Stimulated activated CD4-positive, alpha-beta T cell treated with anti-CD3 and anti-CD28 coated beads, TNF-alpha, amount 100 ng/mL, for 24 hours (primary cell): ENCODE results near the gene RAB5B.
A peak's percentile ranks its signal among the peaks of the same experiment; 100 is the strongest.
"Not testable (repeated sequence)": the region's sequence is repeated elsewhere in the genome, so short reads cannot be mapped to it uniquely, and the experiment has no call there.

ENCODE experiments used
- DNase-seq, 3 experiments: peaks; one replicate each; pipeline ENCODE4 v3.0.0-alpha.2; 2020; ENCODE audit warnings: low read depth in 3 of 3

Gene RAB5B

DNA sequence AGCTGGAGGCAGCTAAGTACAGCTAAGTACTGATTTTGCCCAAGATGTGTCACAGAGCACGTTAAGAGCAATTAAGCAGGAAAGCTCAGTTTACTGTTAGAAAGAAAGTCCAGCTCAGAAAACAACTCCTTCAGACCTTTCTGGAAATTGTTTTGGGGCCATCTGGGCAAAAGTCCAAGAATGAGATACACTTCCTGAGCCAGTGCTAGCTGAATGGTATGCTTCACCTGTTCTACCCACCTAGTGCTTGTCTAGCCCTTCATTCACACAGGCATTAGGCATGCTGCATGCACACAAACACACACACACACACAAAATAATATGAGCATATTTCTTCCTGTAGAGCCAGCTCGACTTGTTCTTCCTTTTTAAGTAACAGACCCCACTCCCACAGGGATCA is 40.3 kb downstream of the RAB5B start:
- DNase-seq, result no peak

DNA sequence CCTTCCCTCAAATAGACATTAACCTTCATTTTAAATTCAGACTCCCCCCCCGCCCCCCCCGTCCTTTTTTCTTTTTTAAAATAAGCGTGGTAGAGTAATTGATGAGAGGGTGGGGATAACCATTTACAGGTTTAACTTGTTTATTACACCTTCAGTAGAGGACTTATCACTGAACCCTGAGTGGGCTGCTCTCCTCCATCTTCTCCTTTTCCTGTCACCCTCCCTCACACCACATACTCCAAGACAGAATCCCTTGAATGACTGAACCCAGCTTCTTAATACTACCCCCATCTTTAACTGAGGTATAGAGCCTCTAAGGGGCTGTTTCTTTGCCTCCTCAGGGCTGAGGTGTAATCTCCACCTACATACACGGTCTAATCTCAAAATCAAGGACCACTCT is 43.3 kb downstream of the RAB5B start:
- no peak for DNase-seq

DNA sequence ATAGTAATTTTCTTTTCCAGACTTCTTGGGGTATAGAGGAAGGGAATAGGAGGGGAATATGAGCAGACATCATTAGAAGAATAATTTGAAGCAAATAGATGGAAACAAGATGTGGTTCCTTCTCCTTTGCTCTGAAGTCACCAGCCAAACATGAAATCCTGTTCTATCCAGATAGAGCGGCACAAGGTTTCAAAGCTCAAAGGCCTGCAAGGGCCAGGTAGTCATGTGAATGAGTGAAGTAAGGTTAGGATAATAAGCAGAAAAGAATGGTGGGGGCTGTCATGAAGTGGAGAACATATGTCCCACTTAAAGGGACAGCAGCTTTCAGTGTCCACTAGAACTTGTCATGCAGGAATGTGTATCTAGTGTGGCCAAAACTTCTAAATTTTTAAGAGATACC is 44.5 kb downstream of the RAB5B start:
- DNase-seq, result no peak

DNA sequence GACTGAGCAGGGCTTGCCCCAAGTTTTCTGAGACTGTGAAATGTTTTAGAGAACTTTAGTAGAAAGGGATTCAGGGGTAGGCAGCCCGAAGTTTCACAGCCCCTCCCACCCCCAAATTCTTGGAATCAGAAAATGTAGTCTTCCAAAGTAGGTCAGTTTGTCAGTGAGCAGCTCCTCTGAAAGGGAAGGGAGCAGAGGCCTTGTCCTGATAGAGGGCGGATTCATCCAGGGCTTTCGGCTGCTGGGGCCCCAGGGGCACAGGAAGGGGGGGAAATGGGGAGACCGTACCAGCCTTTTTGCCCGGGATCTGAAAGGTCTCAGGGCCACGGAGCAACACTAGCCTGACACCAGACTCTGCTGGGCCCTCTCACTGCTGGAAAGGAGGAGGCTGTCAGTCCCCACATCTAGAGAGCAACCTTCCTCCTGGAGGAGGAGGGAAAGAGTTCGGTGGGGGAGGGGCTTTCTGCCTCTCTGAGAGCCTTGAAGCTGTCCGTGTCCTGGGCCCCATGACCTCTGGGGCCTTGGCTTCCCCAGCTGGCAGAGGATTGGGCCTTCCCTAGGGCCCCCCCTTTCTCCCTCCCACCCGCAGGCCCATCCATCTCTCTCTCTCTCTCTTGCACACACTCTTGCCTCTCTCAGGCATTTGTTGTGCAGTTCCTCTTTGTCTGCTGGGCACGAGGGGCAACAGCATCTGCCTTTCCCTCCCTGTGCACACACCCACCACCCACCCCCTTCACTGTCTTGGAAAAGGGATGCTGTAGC is 46.7 kb downstream of the RAB5B start, which contains the start of gene IKZF4:
IKZF4 (plus strand) TSS at position 621 of the 762 bp plus-strand sequence. CDS start 451 bp downstream, outside the sequence.
- peak in 1 of 3 experiments; percentile 31 for DNase-seq

DNA sequence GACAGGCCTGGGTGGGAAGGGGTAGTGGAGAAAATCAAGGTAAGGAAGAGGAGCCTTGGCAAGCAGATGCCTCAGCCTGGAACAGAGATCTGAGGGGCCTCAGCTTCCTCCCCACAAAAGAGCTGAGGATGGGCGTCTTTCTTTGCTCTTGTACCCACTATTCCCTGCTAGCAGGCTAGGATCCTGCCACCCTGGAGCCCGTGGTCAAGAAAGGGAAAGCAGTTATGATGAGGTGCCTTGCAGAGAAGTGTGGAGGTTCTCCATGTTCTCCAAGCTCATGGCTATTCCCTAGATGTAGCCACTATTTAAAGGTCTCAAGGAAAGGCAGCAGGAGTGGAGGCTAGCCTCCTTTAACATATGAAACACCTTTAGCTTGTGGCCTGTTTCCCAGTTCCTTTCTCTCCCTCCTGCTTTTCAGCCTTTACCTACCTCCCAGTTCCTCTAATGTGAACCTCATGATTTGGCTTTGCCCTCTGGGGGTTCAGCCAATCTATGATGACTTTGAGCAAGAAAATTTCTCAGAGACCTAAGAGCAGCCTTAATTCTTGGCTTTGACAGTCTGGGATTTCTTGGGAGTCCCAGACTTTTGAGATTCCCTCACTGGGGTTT is 48.1 kb downstream of the RAB5B start:
- DNase-seq, result no peak

DNA sequence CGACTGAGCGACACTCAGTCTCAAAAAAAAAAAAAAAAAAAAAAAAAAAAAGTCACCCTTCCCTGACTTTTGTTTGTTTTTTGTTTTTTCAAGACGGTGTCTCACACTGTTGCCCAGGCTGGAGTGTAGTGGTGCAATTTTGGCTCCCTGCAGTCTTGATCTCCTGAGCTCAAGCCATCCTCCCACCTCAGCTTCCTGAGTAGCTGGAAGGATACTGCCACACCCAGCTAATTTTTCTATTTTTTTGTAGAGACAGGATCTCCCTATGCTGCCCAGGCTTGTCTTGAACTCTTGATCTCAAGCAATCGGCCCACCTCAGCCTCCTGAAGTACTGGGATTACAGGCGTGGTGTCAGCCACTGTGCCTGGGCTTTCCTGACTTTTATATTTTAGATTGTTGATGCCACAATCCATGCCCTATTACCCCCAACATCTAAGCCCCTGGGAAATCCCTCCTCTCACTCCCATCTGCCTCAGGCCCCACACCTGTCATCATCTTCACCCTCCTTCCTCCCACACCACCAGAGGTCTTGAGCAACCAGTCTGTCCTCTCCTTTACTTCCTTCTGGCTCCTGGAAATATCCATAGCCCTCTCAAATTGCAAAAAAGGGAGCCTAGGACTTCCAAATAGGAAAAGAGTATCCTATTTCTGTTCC is 54.8 kb downstream of the RAB5B start:
- no peak for DNase-seq

DNA sequence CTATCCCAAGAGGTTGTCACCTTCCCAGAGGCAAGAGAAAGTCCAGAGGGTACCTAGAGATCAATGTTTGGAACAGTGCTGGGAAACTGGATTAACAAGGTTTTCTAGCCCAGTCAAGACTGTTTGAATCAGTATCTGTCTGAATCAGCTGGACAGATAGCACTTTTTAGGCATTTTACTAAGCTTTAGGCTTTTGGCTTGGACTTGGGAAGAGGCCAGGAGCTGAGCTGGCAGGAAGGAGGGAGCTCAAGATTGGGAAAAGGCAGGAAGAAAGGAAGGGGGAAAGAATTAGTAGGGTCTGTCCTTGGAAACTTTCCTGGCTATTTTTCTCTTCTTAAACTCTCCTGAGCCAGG is 55.3 kb downstream of the RAB5B start:
- no peak for DNase-seq

DNA sequence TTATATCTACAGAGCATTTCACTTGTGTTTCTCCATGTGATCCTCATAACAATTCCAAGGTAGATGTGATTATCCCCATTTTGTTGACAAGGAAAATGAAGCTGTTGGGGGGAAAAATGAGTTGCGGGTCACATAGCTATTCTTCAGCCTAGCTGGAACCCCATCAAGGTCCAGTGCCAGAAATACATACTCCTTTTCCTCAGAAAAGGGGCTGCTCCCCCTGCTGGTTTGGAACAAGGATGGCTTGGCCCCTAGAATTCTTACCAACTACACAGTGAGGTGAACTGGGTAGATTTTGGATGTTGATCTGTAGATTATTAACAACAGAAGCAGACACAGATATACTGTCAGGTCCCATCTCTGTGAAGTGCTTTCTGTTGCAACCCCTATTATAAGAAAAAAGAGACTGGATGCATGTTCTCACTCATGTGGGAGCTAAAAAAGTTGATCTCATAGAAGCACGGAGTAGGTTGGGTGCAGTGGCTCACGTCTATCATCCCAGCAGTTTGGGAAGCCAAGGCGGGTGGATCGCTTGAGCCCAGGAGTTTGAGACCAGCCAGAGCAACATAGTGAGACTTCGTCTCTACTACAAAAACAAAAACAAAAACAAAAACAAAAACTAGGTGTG is 55.9 kb downstream of the RAB5B start:
- DNase-seq, result peak in 1 of 3 experiments; percentile 20

DNA sequence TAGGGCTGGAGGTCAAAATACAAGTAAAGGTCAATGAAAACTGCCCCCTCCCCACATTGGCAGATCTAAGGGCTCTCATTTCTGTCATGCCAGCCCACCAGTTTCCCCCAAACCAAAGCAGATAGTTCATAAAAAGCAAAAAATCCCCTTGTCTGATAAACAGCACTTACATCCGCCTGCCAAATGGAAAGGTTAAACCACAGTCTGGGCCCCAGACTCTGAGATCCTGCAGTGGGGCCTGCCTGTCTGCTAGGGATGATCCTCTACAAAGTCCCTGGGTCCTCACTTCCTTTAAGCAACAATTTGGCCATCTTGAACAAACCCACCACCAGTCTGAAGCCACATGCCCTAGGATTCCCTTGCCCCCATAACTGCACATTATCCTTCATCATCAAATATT is 58.1 kb downstream of the RAB5B start:
- DNase-seq, result peak in 1 of 3 experiments; percentile 22

DNA sequence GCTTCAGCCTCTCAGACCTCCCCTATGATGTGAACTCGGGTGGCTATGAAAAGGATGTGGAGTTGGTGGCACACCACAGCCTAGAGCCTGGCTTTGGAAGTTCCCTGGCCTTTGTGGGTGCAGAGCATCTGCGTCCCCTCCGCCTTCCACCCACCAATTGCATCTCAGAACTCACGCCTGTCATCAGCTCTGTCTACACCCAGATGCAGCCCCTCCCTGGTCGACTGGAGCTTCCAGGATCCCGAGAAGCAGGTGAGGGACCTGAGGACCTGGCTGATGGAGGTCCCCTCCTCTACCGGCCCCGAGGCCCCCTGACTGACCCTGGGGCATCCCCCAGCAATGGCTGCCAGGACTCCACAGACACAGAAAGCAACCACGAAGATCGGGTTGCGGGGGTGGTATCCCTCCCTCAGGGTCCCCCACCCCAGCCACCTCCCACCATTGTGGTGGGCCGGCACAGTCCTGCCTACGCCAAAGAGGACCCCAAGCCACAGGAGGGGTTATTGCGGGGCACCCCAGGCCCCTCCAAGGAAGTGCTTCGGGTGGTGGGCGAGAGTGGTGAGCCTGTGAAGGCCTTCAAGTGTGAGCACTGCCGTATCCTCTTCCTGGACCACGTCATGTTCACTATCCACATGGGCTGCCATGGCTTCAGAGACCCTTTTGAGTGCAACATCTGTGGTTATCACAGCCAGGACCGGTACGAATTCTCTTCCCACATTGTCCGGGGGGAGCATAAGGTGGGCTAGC is 60.9 kb downstream of the RAB5B start:
- no peak for DNase-seq

DNA sequence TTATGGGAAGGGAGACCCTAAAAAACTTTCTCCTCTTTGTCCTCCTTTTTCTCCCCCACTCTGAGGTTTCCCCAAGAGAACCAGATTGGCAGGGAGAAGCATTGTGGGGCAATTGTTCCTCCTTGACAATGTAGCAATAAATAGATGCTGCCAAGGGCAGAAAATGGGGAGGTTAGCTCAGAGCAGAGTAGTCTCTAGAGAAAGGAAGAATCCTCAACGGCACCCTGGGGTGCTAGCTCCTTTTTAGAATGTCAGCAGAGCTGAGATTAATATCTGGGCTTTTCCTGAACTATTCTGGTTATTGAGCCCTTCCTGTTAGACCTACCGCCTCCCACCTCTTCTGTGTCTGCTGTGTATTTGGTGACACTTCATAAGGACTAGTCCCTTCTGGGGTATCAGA is 63.3 kb downstream of the RAB5B start:
- DNase-seq, result no peak

DNA sequence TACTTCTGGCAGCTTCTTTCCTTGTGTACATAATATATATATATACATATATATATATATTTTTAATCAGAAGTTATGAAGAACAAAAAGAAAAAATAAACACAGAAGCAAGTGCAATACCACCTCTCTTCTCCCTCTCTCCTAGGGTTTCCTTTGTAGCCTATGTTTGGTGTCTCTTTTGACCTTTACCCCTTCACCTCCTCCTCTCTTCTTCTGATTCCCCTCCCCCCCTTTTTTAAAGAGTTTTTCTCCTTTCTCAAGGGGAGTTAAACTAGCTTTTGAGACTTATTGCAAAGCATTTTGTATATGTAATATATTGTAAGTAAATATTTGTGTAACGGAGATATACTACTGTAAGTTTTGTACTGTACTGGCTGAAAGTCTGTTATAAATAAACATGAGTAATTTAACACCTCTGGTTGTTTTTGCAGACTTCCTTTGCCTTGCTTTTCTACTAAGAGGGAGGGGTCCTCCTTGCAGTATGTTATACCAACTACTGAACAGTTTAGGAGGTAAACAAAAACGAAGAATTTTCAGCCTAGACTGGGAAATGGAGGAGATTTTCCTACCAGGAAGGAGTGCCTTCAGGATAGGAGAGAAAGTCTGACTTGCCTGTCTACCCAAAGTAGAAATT is 64.3 kb downstream of the RAB5B start:
- no peak for DNase-seq

DNA sequence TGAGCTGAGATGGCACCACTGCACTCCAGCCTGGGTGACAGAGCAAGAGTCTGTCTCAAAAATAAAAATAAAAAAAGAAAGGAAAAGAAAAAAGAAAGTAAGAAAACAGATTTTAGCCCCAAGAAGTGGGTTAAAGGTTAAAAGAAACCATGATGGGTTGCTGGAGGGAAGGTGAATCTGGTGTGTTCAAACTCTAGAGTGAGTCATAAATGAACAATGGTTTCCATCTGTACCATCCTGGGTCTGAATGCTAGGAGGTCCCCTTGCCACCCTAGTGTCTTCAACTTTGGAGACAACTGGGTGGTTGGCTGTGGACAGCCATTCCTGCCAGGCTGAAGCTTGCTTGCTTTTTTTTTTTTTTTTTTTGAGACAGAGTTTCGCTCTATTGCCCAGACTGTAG is 66.3 kb downstream of the RAB5B start:
- DNase-seq, result no peak

DNA sequence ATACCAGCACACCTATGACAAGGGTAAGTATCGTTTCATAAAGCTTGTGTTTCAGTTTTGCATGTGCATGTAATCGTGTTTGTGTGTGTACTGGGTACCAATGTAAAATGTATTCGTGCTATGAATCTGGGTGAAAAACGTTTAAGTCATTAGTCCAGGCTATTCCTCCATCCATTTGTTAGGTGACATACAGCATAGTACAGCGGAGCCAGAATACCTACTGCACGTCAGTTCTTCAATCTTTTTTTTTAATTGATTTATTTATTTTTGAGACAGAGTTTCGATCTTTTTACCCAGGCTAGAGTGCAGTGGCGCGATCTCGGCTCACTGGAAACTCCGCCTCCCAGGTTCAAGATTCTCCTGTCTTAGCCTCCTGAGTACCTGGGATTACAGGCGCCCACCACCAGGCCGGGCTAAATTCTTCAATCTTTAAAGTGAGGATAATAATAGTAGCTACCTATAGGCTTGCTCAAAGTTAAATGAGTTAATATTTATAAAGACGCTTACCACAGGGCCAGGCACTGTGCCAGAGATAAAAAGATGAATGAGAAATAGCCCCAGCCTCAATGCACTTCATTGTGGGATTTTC is 67.2 kb downstream of the RAB5B start:
- no peak for DNase-seq

DNA sequence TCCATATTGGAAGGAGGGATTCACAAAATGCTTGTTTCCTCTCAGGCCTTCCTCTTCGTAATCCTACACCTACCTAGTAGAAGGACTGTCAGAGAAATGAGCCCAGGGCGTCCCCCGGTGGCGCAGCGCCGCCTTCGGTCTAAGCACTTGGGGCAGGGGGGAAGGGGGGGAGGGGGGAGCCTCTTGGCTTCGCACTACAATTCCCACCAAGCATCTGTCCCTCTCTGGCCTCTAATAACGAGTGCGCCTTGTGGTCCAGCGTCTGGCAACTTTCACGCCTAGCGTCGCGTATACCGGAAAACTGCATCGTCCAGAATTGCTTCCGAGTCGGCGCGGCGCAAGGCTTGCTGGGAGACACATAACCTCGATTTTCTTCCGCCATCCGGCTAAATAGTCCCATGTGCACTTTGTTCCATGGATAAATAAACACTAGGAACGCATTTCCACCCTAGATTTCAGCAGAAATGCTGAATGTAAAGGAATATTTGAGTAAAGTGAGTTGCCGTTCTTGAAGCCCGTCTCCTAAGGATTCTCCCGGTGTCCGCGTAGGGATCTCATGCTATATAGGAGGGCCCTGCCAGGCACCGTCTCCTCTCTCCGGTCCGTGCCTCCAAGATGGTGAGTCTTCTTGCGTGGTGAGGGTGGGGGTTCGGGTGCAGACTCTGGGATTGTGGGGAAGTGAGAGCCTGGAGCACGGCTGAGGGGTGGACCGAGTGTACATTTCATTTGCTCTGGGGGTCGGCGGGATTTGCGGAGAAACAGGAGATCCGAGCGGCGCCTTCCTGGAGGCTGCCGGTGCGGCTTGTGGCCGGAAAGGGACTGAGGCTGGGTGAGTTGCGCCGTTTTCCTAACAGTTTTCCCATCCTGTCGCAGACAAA is 67.9 kb downstream of the RAB5B start, which contains the start of gene RPS26:
RPS26 (plus strand) TSS at position 367 of the 878 bp plus-strand sequence; CDS start at position 616, 249 bp downstream.
- DNase-seq, result peak; percentile 83 to 92 (median 86)

DNA sequence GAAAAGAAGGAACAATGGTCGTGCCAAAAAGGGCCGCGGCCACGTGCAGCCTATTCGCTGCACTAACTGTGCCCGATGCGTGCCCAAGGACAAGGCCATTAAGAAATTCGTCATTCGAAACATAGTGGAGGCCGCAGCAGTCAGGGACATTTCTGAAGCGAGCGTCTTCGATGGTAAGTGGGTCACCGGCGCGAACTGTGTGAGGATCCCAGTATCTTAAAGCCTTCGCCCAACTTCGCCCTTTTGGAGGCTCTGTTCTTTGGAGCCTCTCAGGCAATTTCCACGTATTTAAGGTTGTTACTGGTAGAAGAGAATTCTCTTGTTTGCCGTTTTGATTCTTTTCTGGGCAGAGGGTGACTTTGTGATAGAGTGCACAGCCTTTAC is 68.5 kb downstream of the RAB5B start:
- DNase-seq, result not testable (repeated sequence)

DNA sequence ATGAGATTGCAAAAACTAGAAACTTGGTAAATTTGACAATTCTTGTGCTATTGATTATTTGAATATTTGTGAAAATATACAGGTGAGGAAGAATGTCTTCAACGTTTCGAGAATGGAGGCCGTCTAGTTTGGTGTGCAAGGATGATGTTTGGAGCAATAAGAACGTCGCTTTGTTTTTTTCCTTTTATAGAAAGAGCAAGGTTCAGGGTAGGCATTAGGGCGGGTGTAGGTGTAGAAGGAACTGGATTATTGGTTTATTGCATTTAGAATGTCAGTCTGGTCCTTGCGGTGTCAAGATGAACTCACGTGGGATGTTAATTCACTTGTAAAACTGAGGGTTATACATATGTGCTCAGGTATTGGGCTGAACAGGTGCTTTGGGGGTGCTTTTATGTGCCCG is 69.0 kb downstream of the RAB5B start:
- DNase-seq, result no peak
